ENCODE data around the gene SOS1. TPM values are rescaled to one million over a fixed set of nuclear protein-coding genes. Genes with fewer than 3 reads are reported as not detected.
A peak's percentile ranks its signal among the peaks of the same experiment; 100 is the strongest.

Gene SOS1
- total RNA-seq, 2 donors from 2014 or later = 13.7 to 67.6 TPM

DNA sequence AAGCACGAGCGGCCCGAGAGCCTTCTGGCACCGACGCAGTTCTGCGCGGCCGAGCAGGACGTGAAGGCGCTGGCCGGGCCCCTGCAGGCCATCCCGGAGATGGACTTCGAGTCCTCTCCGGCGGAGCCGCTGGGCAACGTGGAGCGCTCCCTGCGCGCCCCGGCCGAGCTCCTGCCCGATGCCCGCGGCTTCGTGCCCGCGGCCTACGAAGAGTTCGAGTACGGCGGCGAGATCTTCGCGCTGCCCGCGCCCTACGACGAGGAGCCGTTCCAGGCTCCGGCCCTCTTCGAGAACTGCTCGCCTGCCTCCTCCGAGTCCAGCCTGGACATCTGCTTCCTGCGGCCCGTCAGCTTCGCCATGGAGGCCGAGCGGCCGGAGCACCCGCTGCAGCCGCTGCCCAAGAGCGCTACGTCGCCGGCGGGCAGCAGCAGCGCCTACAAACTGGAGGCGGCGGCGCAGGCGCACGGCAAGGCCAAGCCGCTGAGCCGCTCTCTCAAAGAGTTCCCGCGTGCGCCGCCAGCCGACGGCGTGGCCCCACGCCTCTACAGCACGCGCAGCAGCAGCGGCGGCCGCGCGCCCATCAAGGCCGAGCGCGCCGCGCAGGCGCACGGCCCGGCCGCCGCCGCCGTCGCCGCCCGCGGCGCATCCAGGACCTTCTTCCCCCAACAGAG, 160.8 kb downstream of the SOS1 start:
- intact Hi-C loops (cut with DNase I) = no loop called here
- no peak for TF ChIP-seq CTCF (IDR thresholded peaks at IDR 0.05)
- TF ChIP-seq POLR2A (IDR thresholded peaks at IDR 0.05) = no peak
- H3K9me3 ChIP-seq = no peaks in the 10 kb centered on the region
- peak; percentile 88 for ATAC-seq
- H3K27me3 ChIP-seq = no peaks in the 10 kb centered on the region
- no peak overlapping the region for H3K27ac ChIP-seq
- H3K36me3 ChIP-seq (replicated peaks in 1 of 2; ENCODE audit: insufficient read depth in 1 of 2, low read depth in 2 of 2) = no peaks in the 10 kb centered on the region
- H3K4me1 ChIP-seq = peaks cover 6% of the 10 kb centered on the region
- peak overlapping the region in 1 of 2 donors; percentile 2 for H3K4me3 ChIP-seq
- WGBS, 2 donors = 9 to 52% methylated on average over 12 to 95 of the region's 97 CpGs
- DNase-seq = peak; percentile 56 to 82 (median 75)

DNA sequence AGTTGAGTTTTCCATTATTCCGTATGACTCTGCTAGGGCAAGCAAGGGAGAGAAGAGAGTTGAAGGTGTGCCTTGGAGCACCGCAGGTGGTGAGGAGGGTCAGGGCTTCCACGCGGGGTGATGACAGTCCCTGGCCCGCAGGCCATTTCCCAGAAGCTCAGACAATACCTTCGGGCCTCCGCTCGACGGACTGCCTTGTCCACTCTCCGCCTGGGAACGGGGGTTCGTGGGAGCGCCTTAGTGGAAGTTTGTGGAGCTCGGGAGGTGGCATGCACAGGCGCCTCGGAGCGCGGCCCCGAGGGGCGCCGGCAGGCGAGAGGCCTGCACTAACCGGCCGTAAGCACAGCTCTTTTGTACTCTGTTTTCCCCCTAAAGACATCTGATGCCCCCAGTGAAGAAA, 161.4 kb downstream of the SOS1 start:
- no peaks in the 10 kb centered on the region for H3K27me3 ChIP-seq
- 76 to 83% methylated on average over 18 to 24 of the region's 24 CpGs for WGBS, 2 donors
- H3K4me1 ChIP-seq = peaks cover 6% of the 10 kb centered on the region
- TF ChIP-seq CTCF (IDR thresholded peaks at IDR 0.05) = no peak
- H3K36me3 ChIP-seq (replicated peaks in 1 of 2; ENCODE audit: insufficient read depth in 1 of 2, low read depth in 2 of 2) = no peaks in the 10 kb centered on the region
- no peak overlapping the region for H3K4me3 ChIP-seq
- no peaks in the 10 kb centered on the region for H3K9me3 ChIP-seq
- no peak overlapping the region for H3K27ac ChIP-seq
- ATAC-seq (no peak), DNase-seq (no peak)
- intact Hi-C loops (cut with DNase I) = no loop called here

DNA sequence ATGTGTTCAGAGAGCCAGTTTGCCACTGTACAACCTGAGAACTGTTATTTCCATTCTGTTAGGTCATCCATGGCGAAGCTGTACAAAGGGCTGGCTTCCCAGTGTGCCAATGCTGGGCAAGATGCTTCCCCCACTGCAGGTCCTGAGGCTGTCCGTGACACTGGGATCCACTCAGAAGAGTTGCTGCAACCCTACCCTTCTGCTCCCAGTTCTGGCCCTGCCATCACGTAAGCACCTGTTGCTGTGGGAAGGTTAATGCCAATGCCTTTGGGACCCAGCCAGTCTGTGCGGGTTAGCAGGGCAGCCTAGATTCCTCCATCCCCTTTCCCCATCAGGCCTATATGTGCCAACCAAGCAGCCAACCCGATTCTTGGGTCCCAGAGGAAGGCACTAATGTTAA, 162.9 kb downstream of the SOS1 start:
- H3K27me3 ChIP-seq = no peaks in the 10 kb centered on the region
- ATAC-seq (no peak), DNase-seq (no peak)
- no peaks in the 10 kb centered on the region for H3K36me3 ChIP-seq (replicated peaks in 1 of 2; ENCODE audit: insufficient read depth in 1 of 2, low read depth in 2 of 2)
- H3K4me3 ChIP-seq = no peak overlapping the region
- no peaks in the 10 kb centered on the region for H3K9me3 ChIP-seq
- 82 to 84% methylated on average over 4 to 5 of the region's 5 CpGs for WGBS, 2 donors
- intact Hi-C loops (cut with DNase I) = no loop called here
- no peak for TF ChIP-seq CTCF (IDR thresholded peaks at IDR 0.05)
- TF ChIP-seq POLR2A (IDR thresholded peaks at IDR 0.05) = no peak
- no peak overlapping the region for H3K27ac ChIP-seq
- peaks cover 6% of the 10 kb centered on the region for H3K4me1 ChIP-seq

- Histone ChIP-seq H3K36me3 (replicated peaks in 1 of 2; ENCODE audit: insufficient read depth in 1 of 2, low read depth in 2 of 2) (no peaks in the 10 kb centered on the region), H3K27ac (no peak overlapping the region), H3K9me3 (no peaks in the 10 kb centered on the region), H3K4me1 (no peaks in the 10 kb centered on the region), H3K4me3 (no peak overlapping the region), H3K27me3 (no peaks in the 10 kb centered on the region)
- intact Hi-C loops (cut with DNase I) = no loop called here
- TF ChIP-seq CTCF (IDR thresholded peaks at IDR 0.05) (no peak), POLR2A (IDR thresholded peaks at IDR 0.05) (no peak)
- DNase-seq (no peak), ATAC-seq (no peak)
Observed at GRCh38 chr2:38951766-38952165, 169.1 kb downstream of the SOS1 start.

DNA sequence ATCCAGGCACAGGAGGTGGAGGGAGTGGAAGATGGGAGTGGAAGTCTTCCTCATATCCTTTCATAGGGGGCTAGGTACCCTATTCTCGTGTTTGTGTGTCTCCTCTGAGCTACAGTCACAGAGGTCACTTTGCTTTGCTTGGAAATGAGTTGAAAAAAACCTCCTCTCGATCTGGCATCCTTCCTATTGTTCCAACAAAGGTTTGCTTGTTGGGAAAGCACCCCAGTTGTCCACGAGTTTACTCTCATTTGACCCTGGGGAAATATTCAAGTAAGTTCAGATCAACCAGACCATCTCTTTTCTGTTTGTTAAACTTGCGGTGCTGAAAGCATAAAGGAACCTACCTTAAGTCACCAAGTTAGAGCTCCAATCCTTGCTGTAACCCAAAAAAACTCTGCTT, 171.9 kb downstream of the SOS1 start:
- H3K36me3 ChIP-seq (replicated peaks in 1 of 2; ENCODE audit: insufficient read depth in 1 of 2, low read depth in 2 of 2) = no peaks in the 10 kb centered on the region
- no peak for ATAC-seq
- TF ChIP-seq POLR2A (IDR thresholded peaks at IDR 0.05) = no peak
- TF ChIP-seq CTCF (IDR thresholded peaks at IDR 0.05) = no peak
- intact Hi-C loops (cut with DNase I) = loop anchor here (10.0 kb wide), 1 partner anchor 384 kb away; no protein-coding TSS in a partner anchor
- H3K9me3 ChIP-seq = no peaks in the 10 kb centered on the region
- no peak for DNase-seq
- H3K4me1 ChIP-seq = no peaks in the 10 kb centered on the region
- no peak overlapping the region for H3K27ac ChIP-seq
- no peaks in the 10 kb centered on the region for H3K27me3 ChIP-seq
- H3K4me3 ChIP-seq = no peak overlapping the region
- 41% methylated on average over 4 of the region's 4 CpGs for WGBS, 2 donors
